B cell (primary cell): ENCODE measurements around the gene PRKAG2.
"Not testable (repeated sequence)": the region's sequence is repeated elsewhere in the genome, so short reads cannot be mapped to it uniquely, and the experiment has no call there.

Source experiments
- EZH2 ChIP-seq: IDR thresholded peaks from 2 replicates; pipeline ENCODE4 v1.6.1; 2012; ENCODE audit warnings: borderline replicate concordance, low read depth, mild to moderate bottlenecking, moderate library complexity, low read length; ENCODE audit not compliant: insufficient read depth, poor library complexity, severe bottlenecking
- TF ChIP-seq, protein P1 (sequence below): fragments of 200-600 bp; IDR thresholded peaks from one replicate; pipeline ENCODE4 v1.8.0; 2022; ENCODE audit warnings: antibody characterized with exemption, mild to moderate bottlenecking

DNA sequence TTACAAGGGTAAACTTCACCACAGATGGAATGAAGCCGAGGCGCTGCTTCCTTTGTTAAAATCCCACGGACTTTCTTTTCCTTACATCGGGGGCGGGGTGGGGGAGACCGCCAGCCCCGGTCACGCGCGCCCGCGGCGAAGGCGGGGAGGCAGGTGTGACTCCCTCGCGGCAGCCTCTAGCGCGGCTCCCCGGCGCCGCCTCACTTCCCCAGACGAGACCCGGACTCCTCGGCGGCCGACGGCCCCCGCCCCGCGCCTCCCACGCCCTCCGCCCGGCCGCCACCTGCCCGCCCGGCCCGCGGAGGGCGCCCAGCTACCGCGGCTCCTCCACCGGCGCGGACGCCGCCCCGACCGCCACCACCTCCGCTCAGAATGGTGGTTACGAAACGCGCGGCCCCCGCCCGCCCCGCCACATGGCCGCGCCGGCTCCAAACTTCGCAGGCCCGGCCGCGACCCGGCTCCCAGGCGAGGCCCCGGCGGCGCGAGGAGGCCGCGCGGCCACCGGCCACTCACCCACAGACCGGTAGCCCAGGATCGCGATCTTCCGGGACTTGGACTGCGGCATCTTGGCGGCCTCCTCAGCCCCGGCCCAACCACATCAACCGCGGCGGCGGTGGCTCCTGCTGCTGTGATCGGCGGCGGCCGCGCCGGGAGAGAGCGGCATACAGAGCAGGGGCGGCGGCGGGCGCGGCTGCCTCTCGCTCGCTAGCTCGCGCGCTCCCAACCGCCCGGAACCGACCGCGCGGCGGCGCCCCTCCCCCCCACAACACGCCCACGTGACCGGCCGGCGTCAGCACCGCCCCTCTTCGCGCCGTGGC, 357.8 kb downstream of the PRKAG2 start:
- TF ChIP-seq, protein P1, sequence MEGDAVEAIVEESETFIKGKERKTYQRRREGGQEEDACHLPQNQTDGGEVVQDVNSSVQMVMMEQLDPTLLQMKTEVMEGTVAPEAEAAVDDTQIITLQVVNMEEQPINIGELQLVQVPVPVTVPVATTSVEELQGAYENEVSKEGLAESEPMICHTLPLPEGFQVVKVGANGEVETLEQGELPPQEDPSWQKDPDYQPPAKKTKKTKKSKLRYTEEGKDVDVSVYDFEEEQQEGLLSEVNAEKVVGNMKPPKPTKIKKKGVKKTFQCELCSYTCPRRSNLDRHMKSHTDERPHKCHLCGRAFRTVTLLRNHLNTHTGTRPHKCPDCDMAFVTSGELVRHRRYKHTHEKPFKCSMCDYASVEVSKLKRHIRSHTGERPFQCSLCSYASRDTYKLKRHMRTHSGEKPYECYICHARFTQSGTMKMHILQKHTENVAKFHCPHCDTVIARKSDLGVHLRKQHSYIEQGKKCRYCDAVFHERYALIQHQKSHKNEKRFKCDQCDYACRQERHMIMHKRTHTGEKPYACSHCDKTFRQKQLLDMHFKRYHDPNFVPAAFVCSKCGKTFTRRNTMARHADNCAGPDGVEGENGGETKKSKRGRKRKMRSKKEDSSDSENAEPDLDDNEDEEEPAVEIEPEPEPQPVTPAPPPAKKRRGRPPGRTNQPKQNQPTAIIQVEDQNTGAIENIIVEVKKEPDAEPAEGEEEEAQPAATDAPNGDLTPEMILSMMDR = not testable (repeated sequence)
- not testable (repeated sequence) for TF ChIP-seq EZH2
